ENCODE results near the gene STAC3. TPM values are rescaled to one million over a fixed set of nuclear protein-coding genes. Genes with fewer than 3 reads are reported as not detected.

STAC3 gene
- total and polyA plus RNA-seq, 2 experiments from 2014 or later, result 0.48 to 3.0 TPM

- H3K4me3 Mint-ChIP-seq, result no peak overlapping the region
- H3K27ac Mint-ChIP-seq, result no peak overlapping the region
- H3K9me3 Mint-ChIP-seq, result no peaks in the 10 kb centered on the region; the same call in 2 of the 3 replicates
- no peaks in the 10 kb centered on the region for H3K9me2 ChIP-seq (ENCODE audit: insufficient read depth)
- H3K4me3 ChIP-seq, result no peak overlapping the region
- no peaks in the 10 kb centered on the region for H3K79me2 ChIP-seq (replicated peaks; ENCODE audit: insufficient read depth)
- H4K20me1 ChIP-seq (replicated peaks; ENCODE audit: insufficient read depth), result no peaks in the 10 kb centered on the region; the same call in 1 of the 2 replicates
- H3K27ac ChIP-seq (ENCODE audit: low read depth), result no peak overlapping the region
- no peaks in the 10 kb centered on the region for H3F3A ChIP-seq (replicated peaks; ENCODE audit: low read depth)
- H3K4me1 ChIP-seq (ENCODE audit: insufficient read depth), result no peaks in the 10 kb centered on the region
- DNase-seq (ENCODE audit: low spot score) (no peak), ATAC-seq (no peak)
- TF ChIP-seq EZH2phosphoT487 (IDR thresholded peaks at IDR 0.05; ENCODE audit: unreplicated experiment) (no peak), EZH2 (IDR thresholded peaks at IDR 0.05; ENCODE audit: low read depth, unreplicated experiment) (no peak), CREB1 (CRISPR knock-in tag; IDR thresholded peaks at IDR 0.05; ENCODE audit: low read depth) (no peak), ZNF114 (CRISPR knock-in tag; IDR thresholded peaks at IDR 0.05) (no peak), ZNF331 (CRISPR knock-in tag; IDR thresholded peaks at IDR 0.05; ENCODE audit: low read depth) (no peak), JUNB (IDR thresholded peaks at IDR 0.05; ENCODE audit: unreplicated experiment) (no peak), STAT1 (IDR thresholded peaks at IDR 0.05; ENCODE audit: unreplicated experiment) (no peak), NANOG (IDR thresholded peaks at IDR 0.05; ENCODE audit: borderline replicate concordance) (no peak), CTCF (conservative IDR thresholded peaks at IDR 0.05; ENCODE audit: low read depth in 2 of 2) (no peak), ETS1 (IDR thresholded peaks at IDR 0.05) (no peak), POLR2AphosphoS5 (IDR thresholded peaks at IDR 0.05; ENCODE audit: low read depth) (no peak)
- TF ChIP-seq, protein P1, sequence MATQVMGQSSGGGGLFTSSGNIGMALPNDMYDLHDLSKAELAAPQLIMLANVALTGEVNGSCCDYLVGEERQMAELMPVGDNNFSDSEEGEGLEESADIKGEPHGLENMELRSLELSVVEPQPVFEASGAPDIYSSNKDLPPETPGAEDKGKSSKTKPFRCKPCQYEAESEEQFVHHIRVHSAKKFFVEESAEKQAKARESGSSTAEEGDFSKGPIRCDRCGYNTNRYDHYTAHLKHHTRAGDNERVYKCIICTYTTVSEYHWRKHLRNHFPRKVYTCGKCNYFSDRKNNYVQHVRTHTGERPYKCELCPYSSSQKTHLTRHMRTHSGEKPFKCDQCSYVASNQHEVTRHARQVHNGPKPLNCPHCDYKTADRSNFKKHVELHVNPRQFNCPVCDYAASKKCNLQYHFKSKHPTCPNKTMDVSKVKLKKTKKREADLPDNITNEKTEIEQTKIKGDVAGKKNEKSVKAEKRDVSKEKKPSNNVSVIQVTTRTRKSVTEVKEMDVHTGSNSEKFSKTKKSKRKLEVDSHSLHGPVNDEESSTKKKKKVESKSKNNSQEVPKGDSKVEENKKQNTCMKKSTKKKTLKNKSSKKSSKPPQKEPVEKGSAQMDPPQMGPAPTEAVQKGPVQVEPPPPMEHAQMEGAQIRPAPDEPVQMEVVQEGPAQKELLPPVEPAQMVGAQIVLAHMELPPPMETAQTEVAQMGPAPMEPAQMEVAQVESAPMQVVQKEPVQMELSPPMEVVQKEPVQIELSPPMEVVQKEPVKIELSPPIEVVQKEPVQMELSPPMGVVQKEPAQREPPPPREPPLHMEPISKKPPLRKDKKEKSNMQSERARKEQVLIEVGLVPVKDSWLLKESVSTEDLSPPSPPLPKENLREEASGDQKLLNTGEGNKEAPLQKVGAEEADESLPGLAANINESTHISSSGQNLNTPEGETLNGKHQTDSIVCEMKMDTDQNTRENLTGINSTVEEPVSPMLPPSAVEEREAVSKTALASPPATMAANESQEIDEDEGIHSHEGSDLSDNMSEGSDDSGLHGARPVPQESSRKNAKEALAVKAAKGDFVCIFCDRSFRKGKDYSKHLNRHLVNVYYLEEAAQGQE (IDR thresholded peaks at IDR 0.05; ENCODE audit: unreplicated experiment), result no peak
- TF ChIP-seq, protein P2, sequence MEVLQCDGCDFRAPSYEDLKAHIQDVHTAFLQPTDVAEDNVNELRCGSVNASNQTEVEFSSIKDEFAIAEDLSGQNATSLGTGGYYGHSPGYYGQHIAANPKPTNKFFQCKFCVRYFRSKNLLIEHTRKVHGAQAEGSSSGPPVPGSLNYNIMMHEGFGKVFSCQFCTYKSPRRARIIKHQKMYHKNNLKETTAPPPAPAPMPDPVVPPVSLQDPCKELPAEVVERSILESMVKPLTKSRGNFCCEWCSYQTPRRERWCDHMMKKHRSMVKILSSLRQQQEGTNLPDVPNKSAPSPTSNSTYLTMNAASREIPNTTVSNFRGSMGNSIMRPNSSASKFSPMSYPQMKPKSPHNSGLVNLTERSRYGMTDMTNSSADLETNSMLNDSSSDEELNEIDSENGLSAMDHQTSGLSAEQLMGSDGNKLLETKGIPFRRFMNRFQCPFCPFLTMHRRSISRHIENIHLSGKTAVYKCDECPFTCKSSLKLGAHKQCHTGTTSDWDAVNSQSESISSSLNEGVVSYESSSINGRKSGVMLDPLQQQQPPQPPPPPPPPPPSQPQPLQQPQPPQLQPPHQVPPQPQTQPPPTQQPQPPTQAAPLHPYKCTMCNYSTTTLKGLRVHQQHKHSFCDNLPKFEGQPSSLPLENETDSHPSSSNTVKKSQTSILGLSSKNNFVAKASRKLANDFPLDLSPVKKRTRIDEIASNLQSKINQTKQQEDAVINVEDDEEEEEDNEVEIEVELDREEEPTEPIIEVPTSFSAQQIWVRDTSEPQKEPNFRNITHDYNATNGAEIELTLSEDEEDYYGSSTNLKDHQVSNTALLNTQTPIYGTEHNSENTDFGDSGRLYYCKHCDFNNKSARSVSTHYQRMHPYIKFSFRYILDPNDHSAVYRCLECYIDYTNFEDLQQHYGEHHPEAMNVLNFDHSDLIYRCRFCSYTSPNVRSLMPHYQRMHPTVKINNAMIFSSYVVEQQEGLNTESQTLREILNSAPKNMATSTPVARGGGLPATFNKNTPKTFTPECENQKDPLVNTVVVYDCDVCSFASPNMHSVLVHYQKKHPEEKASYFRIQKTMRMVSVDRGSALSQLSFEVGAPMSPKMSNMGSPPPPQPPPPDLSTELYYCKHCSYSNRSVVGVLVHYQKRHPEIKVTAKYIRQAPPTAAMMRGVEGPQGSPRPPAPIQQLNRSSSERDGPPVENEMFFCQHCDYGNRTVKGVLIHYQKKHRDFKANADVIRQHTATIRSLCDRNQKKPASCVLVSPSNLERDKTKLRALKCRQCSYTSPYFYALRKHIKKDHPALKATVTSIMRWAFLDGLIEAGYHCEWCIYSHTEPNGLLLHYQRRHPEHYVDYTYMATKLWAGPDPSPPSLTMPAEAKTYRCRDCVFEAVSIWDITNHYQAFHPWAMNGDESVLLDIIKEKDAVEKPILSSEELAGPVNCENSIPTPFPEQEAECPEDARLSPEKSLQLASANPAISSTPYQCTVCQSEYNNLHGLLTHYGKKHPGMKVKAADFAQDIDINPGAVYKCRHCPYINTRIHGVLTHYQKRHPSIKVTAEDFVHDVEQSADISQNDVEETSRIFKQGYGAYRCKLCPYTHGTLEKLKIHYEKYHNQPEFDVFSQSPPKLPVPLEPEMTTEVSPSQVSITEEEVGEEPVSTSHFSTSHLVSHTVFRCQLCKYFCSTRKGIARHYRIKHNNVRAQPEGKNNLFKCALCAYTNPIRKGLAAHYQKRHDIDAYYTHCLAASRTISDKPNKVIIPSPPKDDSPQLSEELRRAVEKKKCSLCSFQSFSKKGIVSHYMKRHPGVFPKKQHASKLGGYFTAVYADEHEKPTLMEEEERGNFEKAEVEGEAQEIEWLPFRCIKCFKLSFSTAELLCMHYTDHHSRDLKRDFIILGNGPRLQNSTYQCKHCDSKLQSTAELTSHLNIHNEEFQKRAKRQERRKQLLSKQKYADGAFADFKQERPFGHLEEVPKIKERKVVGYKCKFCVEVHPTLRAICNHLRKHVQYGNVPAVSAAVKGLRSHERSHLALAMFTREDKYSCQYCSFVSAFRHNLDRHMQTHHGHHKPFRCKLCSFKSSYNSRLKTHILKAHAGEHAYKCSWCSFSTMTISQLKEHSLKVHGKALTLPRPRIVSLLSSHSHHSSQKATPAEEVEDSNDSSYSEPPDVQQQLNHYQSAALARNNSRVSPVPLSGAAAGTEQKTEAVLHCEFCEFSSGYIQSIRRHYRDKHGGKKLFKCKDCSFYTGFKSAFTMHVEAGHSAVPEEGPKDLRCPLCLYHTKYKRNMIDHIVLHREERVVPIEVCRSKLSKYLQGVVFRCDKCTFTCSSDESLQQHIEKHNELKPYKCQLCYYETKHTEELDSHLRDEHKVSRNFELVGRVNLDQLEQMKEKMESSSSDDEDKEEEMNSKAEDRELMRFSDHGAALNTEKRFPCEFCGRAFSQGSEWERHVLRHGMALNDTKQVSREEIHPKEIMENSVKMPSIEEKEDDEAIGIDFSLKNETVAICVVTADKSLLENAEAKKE (CRISPR knock-in tag; IDR thresholded peaks at IDR 0.05), result no peak
- H3K36me3 ChIP-seq (ENCODE audit: insufficient read depth), result peaks cover 19% of the 10 kb centered on the region
- H3K4me1 Mint-ChIP-seq, result no peaks in the 10 kb centered on the region
- peaks cover 88% of the 10 kb centered on the region for H3K36me3 Mint-ChIP-seq (ENCODE audit: low read depth)
- H3K4me2 ChIP-seq, result no peak overlapping the region
- H3K27me3 ChIP-seq (ENCODE audit: insufficient read depth), result no peaks in the 10 kb centered on the region
- H3K27me3 Mint-ChIP-seq (ENCODE audit: insufficient read depth, low read depth, poor library complexity), result peaks cover 18% of the 10 kb centered on the region
- no peak overlapping the region for H2AFZ ChIP-seq
These were observed 45.1 kb downstream of the STAC3 start for GRCh38 chr12:57205931-57206330.

All from GM23338 (cell line).